ENCODE data around the gene CALU.

The CALU gene

DNA sequence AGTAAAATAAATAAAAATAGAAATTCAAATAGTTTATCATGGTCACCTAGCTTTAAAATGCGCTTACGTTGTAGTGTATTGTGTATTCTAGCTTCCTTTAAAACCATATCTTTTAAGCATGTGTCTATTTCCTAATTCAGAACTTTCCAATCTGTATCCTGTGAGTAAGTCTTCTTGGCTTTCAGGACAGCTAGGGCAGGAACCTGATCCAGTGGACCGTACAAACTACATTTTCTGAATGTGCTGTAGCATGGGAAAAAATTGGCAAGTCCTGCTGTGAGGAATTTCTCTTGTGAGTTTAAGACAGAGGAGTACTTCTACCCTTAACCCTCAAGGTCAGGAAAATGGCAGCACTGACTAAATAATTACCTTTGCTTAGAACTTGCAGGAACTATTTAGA is 24.4 kb downstream of the CALU start:
- no peak for DNase-seq (ENCODE audit: low spot score)
- TF ChIP-seq, protein P1, sequence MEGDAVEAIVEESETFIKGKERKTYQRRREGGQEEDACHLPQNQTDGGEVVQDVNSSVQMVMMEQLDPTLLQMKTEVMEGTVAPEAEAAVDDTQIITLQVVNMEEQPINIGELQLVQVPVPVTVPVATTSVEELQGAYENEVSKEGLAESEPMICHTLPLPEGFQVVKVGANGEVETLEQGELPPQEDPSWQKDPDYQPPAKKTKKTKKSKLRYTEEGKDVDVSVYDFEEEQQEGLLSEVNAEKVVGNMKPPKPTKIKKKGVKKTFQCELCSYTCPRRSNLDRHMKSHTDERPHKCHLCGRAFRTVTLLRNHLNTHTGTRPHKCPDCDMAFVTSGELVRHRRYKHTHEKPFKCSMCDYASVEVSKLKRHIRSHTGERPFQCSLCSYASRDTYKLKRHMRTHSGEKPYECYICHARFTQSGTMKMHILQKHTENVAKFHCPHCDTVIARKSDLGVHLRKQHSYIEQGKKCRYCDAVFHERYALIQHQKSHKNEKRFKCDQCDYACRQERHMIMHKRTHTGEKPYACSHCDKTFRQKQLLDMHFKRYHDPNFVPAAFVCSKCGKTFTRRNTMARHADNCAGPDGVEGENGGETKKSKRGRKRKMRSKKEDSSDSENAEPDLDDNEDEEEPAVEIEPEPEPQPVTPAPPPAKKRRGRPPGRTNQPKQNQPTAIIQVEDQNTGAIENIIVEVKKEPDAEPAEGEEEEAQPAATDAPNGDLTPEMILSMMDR (IDR thresholded peaks at IDR 0.05; ENCODE audit: extremely low read depth, missing control alignments): no peak

- TF ChIP-seq, protein P1 (IDR thresholded peaks at IDR 0.05; ENCODE audit: extremely low read depth, missing control alignments): no peak
- DNase-seq (ENCODE audit: low spot score): no peak
Observed at GRCh38 chr7:128767475-128768110, 28.4 kb downstream of the CALU start.

GRCh38 chr7:128770233-128770632 is 31.1 kb downstream of the CALU start:
- TF ChIP-seq, protein P1 (IDR thresholded peaks at IDR 0.05; ENCODE audit: extremely low read depth, missing control alignments): no peak

GRCh38 chr7:128773604-128774003 is 34.4 kb downstream of the CALU start:
- DNase-seq (ENCODE audit: low spot score): no peak
- TF ChIP-seq, protein P1 (IDR thresholded peaks at IDR 0.05; ENCODE audit: extremely low read depth, missing control alignments): no peak

More at GRCh38 chr7:128770233-128770632, 31.1 kb downstream of the CALU start:
- DNase-seq (ENCODE audit: low spot score): no peak

- TF ChIP-seq, protein P1 (IDR thresholded peaks at IDR 0.05; ENCODE audit: extremely low read depth, missing control alignments): no peak
- no peak for DNase-seq (ENCODE audit: low spot score)
Observed at GRCh38 chr7:128774029-128774689, 35.0 kb downstream of the CALU start.

GRCh38 chr7:128774921-128775320 is 35.8 kb downstream of the CALU start:
- TF ChIP-seq, protein P1 (IDR thresholded peaks at IDR 0.05; ENCODE audit: extremely low read depth, missing control alignments): no peak
- DNase-seq (ENCODE audit: low spot score): no peak

GRCh38 chr7:128775744-128776474 is 36.8 kb downstream of the CALU start, which contains the start of gene OPN1SW:
OPN1SW (minus strand) TSS chr7:128775794; CDS start chr7:128775781, 13 bp downstream.
- DNase-seq (ENCODE audit: low spot score): no peak
- TF ChIP-seq, protein P1 (IDR thresholded peaks at IDR 0.05; ENCODE audit: extremely low read depth, missing control alignments): no peak
